ENCODE measurements around the gene SRRM5.

GRCh38 chr19:43641333-43641732 lies 29.4 kb downstream of the SRRM5 start:
- no peak for TF ChIP-seq CTCF (IDR thresholded peaks at IDR 0.05)
- no peak for TF ChIP-seq POLR2A (IDR thresholded peaks at IDR 0.05)
- TF ChIP-seq EP300 (IDR thresholded peaks at IDR 0.05) = no peak
